NCI-H2196 treated with DMSO at 0.1 percent for 48 hours (cell line): ENCODE results near the gene ABCC6.
A peak's percentile ranks its signal among the peaks of the same experiment; 100 is the strongest.
"Not testable (repeated sequence)": the region's sequence is repeated elsewhere in the genome, so short reads cannot be mapped to it uniquely, and the experiment has no call there.

Experiments
- DNase-seq: peaks from one replicate; lab custom pipeline; 2025; ENCODE audit not compliant: unreplicated experiment; lab: John Stamatoyannopoulos, UW

Gene ABCC6

GRCh38 chr16:16162591-16162990 is 60.7 kb downstream of the ABCC6 start:
- DNase-seq = no peak

- not testable (repeated sequence) for DNase-seq
These were observed 61.5 kb downstream of the ABCC6 start for GRCh38 chr16:16161840-16162239.

- no peak for DNase-seq
These were observed 62.0 kb downstream of the ABCC6 start for GRCh38 chr16:16161319-16161718.

GRCh38 chr16:16159662-16160061 is 63.6 kb downstream of the ABCC6 start:
- no peak for DNase-seq

GRCh38 chr16:16158741-16159374 is 64.4 kb downstream of the ABCC6 start:
- no peak for DNase-seq

- DNase-seq = no peak
These were observed 65.1 kb downstream of the ABCC6 start for GRCh38 chr16:16158082-16158658.

GRCh38 chr16:16157166-16157565 is 66.1 kb downstream of the ABCC6 start:
- no peak for DNase-seq

- DNase-seq = no peak
These were observed 68.1 kb downstream of the ABCC6 start for GRCh38 chr16:16155234-16155633.

GRCh38 chr16:16154281-16154951 is 68.9 kb downstream of the ABCC6 start:
- DNase-seq = no peak

- not testable (repeated sequence) for DNase-seq
These were observed 70.3 kb downstream of the ABCC6 start for GRCh38 chr16:16153000-16153399.

GRCh38 chr16:16151315-16151714 is 72.0 kb downstream of the ABCC6 start:
- no peak for DNase-seq

- DNase-seq = no peak
These were observed 72.5 kb downstream of the ABCC6 start for GRCh38 chr16:16150878-16151152.

GRCh38 chr16:16150117-16150877 is 73.0 kb downstream of the ABCC6 start:
- DNase-seq = peak; percentile 82

GRCh38 chr16:16149710-16150116 is 73.6 kb downstream of the ABCC6 start:
- no peak for DNase-seq

GRCh38 chr16:16148755-16149154 is 74.5 kb downstream of the ABCC6 start:
- no peak for DNase-seq

- not testable (repeated sequence) for DNase-seq
These were observed 75.2 kb downstream of the ABCC6 start for GRCh38 chr16:16148000-16148599.

- DNase-seq = no peak
These were observed 75.8 kb downstream of the ABCC6 start for GRCh38 chr16:16147316-16147999.

- DNase-seq = peak; percentile 11
These were observed 76.6 kb downstream of the ABCC6 start for GRCh38 chr16:16146380-16147315.

GRCh38 chr16:16145286-16145685 is 78.0 kb downstream of the ABCC6 start:
- DNase-seq = no peak

GRCh38 chr16:16144416-16144815 is 78.9 kb downstream of the ABCC6 start:
- DNase-seq = no peak
